ENCODE measurements around the gene CTNNA3. TPM values are rescaled to one million over a fixed set of nuclear protein-coding genes. Genes with fewer than 3 reads are reported as not detected.

CTNNA3 gene
- total RNA-seq, 1 experiment from 2014 or later, result 0.85 TPM

DNA sequence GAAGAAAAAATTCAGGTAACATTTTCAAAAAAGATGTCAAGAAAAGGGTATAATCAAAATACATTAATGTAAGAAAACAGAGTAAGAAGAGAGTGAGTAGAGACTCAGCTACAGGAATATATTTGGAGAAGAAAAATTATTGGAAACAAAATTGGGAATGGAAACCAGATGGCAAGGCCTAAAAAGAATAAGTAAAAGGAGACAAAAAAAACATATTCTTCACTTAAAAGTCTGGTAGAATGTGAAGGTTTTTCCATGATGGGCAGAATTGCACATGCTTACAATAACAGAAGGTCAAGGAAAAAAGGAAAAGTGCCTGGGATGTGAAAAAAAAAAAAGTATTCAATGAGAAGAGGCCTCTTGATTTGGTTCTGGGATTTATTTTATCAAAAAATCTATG is 1832.0 kb downstream of the CTNNA3 start:
- H3K4me3 ChIP-seq (ENCODE audit: low read depth in 2 of 2, low read length in 2 of 2), result no peak overlapping the region
- POLR2A ChIA-PET, result no interaction called here

More for the DNA sequence above, 1832.0 kb downstream of the CTNNA3 start:
- H3K27me3 ChIP-seq (ENCODE audit: control insufficient read depth, insufficient read depth, low read length), result no peaks in the 10 kb centered on the region
- no peak for DNase-seq (ENCODE audit: low read depth, low spot score)
- intact Hi-C loops (cut with micrococcal nuclease; ENCODE audit: unreplicated experiment) (no loop called here), in situ Hi-C loops (cut with HindIII; ENCODE audit: low pct_unique_long_range_greater_than_20kb, low sequenced_read_pairs) (no loop called here)
- no TSS peak for BruUV-seq (replicated peaks)
- H3K9me3 ChIP-seq (ENCODE audit: control insufficient read depth, insufficient read depth, low read depth, low read length), result no peaks in the 10 kb centered on the region
- no peak for ATAC-seq
- CTCF ChIA-PET, result no interaction called here
- TF ChIP-seq SIN3A (IDR thresholded peaks at IDR 0.05; ENCODE audit: borderline replicate concordance, insufficient read depth, low read depth, low read length), result no peak
- TF ChIP-seq, protein P1, sequence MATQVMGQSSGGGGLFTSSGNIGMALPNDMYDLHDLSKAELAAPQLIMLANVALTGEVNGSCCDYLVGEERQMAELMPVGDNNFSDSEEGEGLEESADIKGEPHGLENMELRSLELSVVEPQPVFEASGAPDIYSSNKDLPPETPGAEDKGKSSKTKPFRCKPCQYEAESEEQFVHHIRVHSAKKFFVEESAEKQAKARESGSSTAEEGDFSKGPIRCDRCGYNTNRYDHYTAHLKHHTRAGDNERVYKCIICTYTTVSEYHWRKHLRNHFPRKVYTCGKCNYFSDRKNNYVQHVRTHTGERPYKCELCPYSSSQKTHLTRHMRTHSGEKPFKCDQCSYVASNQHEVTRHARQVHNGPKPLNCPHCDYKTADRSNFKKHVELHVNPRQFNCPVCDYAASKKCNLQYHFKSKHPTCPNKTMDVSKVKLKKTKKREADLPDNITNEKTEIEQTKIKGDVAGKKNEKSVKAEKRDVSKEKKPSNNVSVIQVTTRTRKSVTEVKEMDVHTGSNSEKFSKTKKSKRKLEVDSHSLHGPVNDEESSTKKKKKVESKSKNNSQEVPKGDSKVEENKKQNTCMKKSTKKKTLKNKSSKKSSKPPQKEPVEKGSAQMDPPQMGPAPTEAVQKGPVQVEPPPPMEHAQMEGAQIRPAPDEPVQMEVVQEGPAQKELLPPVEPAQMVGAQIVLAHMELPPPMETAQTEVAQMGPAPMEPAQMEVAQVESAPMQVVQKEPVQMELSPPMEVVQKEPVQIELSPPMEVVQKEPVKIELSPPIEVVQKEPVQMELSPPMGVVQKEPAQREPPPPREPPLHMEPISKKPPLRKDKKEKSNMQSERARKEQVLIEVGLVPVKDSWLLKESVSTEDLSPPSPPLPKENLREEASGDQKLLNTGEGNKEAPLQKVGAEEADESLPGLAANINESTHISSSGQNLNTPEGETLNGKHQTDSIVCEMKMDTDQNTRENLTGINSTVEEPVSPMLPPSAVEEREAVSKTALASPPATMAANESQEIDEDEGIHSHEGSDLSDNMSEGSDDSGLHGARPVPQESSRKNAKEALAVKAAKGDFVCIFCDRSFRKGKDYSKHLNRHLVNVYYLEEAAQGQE (IDR thresholded peaks at IDR 0.05; ENCODE audit: insufficient read depth in 1 of 2, low read depth in 2 of 2, low read length in 1 of 2), result no peak
- TF ChIP-seq, protein P2, sequence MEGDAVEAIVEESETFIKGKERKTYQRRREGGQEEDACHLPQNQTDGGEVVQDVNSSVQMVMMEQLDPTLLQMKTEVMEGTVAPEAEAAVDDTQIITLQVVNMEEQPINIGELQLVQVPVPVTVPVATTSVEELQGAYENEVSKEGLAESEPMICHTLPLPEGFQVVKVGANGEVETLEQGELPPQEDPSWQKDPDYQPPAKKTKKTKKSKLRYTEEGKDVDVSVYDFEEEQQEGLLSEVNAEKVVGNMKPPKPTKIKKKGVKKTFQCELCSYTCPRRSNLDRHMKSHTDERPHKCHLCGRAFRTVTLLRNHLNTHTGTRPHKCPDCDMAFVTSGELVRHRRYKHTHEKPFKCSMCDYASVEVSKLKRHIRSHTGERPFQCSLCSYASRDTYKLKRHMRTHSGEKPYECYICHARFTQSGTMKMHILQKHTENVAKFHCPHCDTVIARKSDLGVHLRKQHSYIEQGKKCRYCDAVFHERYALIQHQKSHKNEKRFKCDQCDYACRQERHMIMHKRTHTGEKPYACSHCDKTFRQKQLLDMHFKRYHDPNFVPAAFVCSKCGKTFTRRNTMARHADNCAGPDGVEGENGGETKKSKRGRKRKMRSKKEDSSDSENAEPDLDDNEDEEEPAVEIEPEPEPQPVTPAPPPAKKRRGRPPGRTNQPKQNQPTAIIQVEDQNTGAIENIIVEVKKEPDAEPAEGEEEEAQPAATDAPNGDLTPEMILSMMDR (IDR thresholded peaks at IDR 0.05), result no peak
- TF ChIP-seq POLR2AphosphoS5 (IDR thresholded peaks at IDR 0.05; ENCODE audit: low read depth, low read length), result no peak
- TF ChIP-seq TCF7L2 (IDR thresholded peaks at IDR 0.05; ENCODE audit: low read depth, low read length), result no peak
- H3K4me1 ChIP-seq (ENCODE audit: control insufficient read depth, insufficient read depth, low read length), result no peaks in the 10 kb centered on the region
- no peak overlapping the region for H3K27ac ChIP-seq (ENCODE audit: low read length)
- no peaks in the 10 kb centered on the region for H3K36me3 ChIP-seq (ENCODE audit: control insufficient read depth, insufficient read depth, low read length)

Small RNA genes lying within 50 kb of the gene (microRNA-seq; reads per million reads assigned to microRNA genes)
- gene MIR7151 (ENCODE audit: unreplicated experiment), result not detected

Other genes starting within 250 kb of the CTNNA3 start
- 0.44 TPM for gene DNAJC12, start 142.0 kb upstream of the CTNNA3 start, total RNA-seq (2021; ENCODE audit: unreplicated experiment)
- gene SIRT1, start 188.5 kb upstream of the CTNNA3 start, total RNA-seq (2021; ENCODE audit: unreplicated experiment), result 45.0 TPM